Activated CD4-positive, alpha-beta T cell treated with anti-CD3 and anti-CD28 coated beads, Interleukin-2, amount 50 U/mL, for 48 hours (primary cell): Measurements from ENCODE around the gene NDUFS7.

Experiments
- DNase-seq, 2 experiments: peaks; one replicate each; pipeline ENCODE4 v3.0.0-alpha.2; 2020

NDUFS7 gene

DNA sequence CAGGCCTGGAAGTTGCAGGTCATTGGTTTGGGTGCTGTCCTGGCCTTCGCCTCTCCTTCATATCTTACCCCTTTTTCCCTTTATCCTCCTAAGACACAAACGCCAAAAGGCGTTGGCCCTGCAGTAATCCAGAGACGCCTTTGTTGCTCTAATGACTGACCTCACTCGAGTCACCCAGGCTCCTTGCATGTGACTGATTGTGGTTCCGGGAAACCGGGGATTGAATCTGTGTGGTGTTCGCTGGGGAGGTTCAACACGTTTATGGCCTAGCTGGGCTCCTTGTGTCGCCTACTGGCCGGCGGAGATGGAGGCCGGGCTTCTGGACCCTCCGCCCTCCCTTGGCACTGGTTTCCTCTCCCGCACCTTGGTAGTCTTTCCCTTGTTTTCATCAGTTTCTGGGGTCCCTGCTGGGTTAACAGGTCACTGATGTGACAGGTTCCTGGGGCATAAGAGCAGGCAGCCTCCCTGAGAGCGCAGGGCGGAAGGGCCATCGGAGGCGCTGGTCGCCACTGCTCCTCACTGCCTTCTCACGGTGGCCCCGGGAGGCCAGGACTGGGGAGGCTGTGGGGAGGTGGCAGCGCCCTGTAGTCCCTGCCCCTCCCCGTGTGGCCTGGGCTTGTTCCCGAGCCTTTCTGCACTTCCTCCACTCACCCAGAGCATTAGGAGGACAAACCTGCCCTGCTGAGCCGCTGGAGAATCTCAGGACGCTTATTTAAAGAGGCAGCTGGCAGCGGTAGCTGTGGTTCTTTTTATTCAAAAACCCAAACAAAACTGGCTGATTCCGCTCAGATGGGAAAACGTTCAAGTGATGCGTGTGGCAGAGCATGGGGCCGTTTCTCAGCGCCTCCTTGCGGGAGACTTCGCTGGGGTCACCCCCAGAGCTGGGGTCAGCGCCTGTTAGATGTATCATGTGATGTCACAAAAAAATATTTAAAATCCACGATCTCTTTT, 18.1 kb upstream of the NDUFS7 start:
- no peak for DNase-seq

DNA sequence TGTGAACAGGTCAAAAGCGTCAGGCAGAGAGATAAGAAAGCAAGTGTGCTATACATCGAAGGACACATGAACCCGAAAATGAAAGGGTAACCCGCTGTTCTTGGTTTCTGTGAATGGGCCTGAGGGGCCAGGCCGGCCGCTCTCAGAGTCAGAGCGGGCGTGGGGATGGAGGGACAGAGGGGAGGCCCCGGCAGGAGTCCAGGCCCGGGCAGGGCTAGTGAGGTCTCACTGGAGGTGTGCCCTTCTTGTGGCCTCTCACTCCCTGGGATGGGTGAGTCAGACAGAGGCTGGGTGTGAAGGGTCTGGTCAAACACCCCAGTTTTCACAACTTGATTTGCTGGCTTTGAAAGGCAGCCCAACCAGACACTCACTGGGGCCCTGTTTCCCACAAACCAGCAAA, 17.4 kb upstream of the NDUFS7 start:
- DNase-seq: no peak

DNA sequence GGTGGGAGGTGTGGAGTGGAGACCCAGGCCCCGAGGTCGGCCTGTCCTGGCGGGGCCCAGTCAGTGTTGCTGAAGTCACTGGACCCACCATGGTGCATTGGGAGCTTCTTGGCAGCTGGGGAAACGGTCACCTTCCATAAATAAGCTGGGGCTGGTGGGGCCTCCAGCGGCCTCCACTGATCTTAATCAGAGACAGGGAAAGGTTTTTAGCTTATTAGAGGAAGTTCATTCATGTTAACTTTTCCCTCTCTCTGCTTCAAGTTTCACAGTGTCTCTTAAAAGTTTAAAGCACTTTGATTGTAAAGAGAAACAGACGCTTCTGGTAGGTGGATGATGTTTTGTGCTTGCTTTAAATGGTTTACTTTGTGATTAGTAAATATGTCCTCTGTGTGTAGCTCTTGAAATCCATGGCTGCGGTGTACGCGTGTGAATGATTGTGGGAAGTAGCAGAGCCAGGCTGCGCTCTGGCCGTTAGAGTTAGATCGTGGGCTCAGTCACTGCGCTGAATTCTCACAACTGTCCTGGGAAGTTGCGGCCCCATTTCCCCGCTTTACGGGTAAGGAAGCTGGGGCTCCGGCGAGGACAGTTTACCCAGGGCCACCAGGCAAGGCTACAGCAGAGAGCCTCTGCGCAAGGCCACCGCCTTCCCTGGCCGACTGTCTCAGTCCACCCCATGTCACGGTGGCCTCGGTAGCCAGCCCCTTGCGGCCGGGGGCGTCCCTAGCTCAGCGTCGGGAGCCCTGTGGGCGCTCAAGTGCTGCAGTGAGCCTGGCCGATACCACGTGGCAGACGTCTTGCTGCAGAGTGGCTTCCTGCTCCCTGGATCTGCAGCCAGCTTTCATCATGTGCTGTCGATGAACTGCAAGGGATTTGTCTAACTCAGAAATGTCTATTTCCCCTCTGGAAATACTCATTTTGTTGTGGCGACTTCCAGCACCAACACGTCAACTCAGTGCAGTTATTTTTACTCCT, 16.5 kb upstream of the NDUFS7 start:
- no peak for DNase-seq

DNA sequence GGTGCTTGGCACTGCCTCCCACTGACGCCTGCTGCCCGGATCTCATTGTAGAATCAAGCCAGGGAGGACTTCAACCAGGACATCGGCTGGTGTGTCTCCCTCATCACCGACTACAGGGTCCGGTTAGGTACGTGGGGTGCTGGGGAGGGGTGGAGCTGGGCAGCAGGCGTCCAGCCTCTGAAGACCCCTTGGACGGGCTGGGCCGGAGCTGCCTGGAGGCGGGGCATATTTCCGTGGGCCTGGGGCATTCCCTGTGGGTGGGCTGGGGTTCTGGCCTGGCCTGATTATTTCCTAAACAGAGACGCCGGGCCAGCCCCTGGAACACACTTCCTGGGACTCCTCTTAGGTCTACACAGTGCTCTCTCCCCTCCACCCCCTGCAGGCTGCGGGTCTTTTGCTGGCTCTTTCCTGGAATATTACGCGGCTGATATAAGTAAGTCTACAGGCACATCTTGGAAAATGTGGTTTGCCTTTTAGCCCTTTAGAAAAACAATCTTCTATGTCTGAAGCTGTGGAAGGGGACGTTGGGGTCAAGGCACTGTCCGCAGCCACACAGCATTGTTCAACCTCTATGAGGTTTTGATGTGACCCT, 14.4 kb upstream of the NDUFS7 start:
- DNase-seq: no peak

DNA sequence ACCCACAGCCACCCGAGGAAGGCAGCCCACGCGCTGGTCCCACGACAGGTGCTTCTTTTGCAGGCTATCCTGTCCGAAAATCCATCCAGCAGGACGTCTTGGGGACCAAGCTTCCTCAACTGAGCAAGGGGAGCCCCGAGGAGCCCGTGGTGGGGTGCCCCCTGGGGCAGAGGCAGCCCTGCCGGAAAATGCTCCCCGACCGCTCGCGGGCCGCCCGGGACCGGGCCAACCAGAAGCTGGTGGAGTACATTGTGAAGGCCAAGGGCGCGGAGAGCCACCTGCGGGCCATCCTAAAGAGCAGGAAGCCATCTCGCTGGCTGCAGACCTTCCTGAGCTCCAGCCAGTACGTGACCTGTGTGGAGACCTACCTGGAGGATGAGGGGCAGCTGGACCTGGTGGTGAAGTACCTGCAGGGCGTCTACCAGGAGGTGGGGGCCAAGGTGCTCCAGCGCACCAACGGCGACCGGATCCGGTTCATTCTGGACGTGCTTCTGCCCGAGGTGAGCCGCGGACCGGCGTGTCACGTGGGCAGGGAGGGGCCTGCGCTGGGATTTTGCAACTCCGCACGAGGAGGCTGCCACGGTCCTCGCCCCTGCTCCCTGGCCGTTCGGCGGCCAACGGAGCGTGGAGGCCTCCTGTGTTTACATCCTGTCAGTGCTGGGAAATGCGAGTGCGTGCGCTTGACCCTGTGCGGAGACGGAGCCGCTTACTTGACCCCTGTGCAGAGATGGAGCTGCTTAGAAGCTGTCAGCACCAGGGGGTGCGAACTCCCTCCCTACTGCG, 12.9 kb upstream of the NDUFS7 start:
- no peak for DNase-seq

DNA sequence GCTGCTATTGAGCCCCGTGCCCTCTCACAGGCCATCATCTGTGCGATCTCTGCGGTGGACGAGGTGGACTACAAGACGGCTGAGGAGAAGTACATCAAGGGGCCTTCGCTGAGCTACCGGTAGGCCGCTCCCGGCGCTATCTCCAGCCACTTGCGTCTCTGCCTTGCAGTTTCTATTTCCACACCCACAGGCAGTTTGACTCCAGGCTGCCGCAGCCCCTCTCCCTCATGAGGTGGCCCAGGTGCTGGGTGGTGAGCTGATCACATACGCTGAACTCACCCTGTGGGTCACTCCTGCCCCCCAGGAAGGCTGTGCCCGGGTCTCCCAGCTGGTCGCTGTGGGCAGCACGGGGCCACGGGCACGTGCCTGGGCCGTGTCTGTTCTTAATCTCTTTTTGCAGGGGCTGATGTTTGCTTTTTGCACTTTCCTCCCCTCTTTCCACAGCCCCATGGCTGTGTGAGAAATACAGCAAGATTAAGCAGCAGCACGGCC, 10.6 kb upstream of the NDUFS7 start:
- no peak for DNase-seq

DNA sequence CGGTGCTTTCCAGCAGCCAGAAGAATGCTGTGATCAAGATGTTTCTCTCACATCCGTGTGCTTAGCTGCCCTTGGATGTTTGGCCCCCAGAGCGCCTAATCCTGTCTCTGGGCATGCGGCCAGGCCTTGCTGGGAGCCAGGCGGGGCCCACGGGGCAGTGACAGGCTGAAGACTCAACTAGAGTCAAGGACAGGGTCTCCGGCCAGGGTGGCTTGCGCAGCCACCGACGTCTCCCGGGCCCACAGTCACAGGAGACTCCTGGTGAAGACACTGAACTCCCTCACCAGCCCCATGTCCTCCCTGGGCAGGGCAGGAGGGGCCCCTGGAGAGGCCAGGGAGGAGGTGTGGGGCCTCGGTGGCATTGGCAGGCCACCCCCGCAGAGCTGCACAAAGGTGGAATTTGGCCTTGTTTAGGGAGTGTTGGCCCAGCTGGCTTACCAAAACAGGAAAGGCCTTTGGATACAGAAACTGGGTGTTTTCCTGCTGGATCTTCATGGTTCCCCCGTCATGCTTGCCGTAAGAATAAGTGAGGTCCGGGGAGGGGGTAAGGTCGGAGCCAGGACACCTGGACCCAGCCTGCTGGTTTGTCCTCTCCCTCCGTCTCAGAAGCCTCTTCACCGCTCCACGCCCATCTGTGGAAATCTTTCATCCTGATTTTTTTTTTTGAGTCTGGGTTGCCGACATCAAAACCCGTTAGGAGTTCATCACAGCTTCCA, 10.0 kb upstream of the NDUFS7 start:
- no peak for DNase-seq

DNA sequence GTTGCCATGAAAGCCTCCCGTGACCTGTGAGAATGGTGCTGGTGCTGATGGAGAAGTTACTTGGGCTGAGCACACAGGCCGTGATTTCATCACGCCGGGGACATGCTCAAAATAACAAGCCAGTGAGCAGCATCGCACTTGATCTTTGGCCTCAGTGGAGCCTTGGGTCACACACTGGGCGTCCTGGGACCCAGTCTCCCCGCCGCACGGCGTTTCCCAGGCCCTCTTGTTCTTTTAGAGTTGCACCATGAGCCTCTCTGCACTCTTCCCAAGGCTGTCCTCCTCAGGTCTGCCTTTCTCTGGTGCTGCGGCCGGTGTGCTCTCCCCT, 9.5 kb upstream of the NDUFS7 start:
- DNase-seq: no peak

DNA sequence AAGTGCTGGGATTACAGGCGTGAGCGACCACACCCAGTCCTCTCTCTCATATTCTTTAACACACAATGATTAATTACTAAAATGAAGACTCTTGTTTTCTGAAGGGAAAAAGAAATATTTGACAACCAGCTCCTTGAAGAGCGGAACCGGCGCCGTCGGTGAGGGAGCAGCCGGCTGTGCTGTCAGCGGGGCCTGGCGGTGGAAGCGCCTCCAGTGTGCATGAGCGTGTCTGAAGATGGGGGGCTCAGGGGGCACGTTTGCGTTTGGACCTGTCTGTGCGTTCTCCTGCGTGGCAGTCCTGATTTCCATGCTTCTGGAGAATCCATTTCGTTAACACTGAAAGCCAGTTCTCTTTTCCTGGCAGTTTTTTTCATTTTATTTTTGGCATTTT, 7.3 kb upstream of the NDUFS7 start:
- DNase-seq: no peak

DNA sequence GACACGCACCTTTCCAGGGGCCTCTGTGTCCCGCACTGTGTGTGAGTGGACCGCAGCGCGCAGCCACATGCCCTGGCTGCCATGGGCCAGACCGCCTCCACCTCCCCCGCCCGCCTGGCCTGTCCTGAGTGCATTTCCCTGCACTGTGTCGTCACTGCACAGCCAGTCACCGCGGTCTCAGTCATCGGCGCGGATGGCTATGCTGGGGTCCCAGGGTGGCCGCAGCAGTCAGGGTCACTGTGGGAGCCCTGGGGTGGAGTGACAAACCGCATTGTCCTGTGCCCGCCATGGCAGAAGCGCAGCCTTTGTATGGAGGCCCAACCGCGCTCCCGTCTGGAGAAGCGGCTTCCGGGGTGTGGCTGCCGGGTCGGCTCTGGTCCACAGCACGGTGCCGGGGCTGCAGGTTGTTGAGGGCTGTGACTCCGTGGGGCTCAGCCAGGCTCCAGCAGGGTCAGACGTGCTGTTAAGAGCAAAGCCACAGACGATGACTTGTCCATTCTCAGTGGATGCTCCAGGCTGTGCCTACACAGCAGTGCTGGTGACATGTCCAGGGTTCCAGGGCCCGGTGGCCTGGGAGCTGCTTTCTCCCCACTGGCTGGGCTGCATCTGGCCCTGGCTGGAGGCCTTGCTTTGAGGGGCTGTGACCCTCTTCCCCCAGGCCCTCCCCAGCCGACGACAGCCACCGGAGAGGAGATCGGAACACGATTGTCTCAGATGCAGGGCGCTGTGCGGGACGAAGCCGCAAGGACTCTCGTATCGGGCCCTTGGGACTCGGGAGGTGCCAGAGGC, 6.3 kb upstream of the NDUFS7 start:
- no peak for DNase-seq

DNA sequence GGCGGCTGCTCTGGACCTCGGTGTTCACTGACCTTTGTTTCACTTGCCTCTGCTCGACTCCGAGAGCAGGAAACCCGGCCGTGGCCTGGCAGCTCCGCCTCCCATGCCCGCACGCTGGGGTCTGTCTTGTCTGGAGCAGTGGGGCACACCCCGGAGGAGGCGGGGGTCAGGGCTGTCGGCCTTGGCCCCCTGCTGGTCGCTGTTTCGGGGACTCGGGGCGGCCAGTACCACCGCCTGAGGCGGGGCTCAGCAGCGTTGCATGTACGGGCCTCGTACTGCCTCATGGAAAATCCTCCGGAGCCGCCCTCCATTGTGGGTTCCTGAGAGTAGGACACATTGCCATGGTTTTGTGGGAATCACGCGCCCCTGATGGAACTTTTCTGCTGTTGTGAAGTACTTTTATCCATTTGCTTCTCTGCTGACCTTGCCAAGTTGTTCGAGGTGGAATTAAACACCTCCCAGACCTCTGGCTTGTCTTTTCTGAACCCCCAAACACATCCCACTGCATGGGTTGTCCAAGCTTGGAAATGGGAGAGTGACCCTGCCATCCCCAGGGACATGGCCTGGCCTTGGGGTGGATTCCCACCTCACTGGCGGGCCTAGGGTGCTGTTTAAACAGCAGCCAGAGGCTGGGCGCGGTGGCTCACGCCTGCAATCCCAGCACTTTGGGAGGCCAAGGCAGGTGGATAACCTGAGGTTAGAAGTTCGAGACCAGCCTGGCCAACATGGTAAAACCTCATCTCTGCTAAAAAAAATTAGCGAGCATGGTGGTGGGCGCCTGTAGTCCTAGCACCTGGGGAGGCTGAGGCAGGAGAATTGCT, 5.5 kb upstream of the NDUFS7 start:
- no peak for DNase-seq

DNA sequence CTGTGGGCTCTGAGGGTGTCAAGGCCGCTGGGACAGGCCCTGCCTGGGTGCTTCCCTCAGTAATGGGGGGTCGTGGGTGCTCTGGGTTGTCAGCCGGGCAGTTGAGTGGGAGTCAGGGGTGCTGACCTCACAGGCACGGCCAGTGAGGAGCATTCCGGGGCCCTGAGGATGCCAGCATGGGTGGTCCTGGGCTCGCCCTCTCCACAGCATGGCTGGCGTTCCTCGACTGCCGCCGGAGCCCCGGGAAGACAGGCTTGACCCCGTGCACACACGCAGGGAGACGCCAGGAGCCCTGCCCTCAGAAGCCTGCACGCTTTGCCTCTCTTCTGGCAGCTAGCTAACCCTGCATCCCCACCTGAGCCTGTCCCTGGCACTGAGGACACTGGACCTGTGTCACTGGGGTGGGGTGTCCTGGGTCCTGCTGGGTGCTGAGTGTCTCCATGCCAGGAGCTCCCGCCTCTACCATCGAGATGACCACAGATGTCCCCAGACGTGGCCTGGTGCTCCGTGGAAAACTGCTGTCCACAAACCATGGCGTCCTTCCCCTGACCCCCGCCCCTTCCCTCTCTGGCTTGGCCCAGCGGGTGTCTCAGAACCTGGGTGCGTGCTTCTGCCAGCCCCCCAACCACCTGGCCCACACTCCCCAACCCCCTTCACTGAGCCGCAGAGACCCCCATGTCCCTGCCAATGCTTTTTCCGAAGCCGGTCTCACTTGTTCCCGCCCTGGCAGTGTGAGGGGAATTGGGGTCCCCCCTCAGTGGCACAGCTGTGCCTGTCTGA, 4.4 kb upstream of the NDUFS7 start:
- DNase-seq: no peak

DNA sequence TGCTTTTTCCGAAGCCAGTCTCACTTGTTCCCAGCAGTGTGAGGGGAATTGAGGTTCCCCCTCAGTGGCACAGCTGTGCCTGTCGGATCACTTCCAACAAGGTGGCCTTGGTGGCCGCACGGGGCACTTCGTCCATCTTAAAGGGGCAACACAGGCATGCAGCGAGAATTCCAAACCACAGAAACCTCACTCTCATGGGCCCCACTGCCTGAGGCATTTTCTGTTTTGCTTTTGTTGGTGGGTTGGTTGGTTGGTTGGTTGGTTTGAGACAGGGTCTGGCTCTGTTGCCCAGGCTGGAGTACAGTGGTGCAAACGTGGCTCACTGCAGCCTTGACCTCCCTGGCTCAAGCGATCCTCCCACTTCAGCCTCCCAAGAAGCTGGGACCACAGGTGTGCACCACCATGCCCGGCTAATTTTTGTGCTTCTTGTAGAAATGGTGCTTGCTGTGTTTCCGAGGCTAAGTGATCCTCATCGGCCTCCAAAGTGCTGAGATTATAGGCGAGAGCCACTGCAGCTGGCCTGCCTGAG, 3.7 kb upstream of the NDUFS7 start:
- no peak for DNase-seq

DNA sequence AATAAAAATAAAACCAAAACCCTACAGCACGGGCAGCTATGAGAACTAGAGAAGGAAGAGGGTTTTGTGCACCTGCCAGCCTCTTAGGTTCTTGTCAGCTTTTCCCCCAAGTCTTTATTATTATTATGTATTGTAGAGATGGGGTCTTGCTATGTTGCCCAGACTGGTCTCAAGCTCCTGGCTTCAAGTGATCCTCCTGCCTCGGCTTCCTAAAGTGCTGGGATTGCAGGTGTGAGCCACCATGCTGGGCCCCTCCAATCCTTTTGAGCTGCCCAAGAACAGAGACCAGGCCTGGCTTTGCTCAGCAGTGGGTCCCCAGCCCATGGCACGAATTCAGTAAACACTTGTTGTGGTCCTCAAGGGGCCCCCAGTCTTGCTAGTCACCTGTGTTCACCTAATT, 1.5 kb upstream of the NDUFS7 start:
- DNase-seq: no peak

DNA sequence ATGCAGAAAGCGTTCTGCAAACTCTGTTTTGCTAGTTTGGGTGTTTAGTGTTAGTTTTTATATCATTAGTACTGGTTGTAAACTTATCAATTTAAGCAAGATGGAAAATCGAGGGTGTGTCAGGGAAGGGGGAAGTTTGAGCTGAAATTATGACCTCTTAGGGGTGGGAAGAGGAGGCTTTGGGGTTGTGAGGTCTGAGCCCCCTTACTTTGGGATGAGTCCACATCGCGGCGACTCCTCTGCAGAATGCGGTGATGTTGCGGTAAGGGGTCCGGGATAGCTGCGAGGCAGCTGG, 743 bp upstream of the NDUFS7 start:
- no peak for DNase-seq

DNA sequence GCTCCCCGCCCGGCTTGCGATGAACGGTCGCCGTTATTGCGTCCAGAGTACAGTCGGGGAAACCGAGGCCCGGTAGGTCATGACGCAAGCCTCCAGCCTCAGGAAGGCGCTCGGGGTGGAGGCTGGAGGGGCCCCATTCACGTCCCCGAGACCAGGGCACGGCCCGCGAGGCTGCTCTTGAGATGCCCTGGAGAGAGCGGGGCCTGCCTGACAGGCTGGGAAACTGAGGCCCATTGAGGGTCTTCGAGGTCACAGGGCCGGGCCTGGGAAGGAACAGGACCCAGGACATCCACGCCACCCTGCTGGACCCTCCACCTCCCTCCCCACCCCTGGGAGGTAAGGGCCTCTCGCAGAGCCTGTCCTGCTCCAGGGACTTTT, 367 bp downstream of the NDUFS7 start:
- no peak for DNase-seq

DNA sequence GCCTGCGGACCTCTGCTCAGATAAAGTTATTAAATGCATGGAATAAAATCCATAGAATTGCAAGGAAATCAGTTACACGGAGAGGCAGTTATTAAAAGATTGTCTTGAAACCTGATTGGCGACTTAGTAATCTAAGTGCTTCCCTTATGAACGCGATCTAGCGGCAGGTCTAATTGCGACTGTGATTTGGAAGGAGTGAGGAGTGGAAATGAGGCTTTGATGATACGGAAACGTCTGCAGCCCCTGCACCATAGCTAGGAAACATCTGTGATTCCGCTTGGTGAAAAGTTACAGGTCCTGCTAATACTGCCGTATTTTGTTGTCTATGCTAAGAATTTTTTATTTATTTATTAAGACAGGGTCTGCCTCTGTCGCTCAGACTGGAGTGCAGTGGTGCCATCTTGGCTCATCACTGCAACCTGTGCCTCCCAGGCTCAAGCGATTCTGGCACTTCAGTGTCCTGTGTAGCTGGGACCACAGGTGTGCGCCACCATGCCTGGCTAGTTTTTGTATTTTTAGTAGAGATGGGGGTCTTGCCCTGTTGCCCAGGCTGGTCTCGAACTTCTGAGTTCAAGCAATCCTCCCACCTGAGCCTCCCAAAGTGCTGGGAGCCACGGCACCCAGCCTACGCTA, 887 bp downstream of the NDUFS7 start:
- no peak for DNase-seq

DNA sequence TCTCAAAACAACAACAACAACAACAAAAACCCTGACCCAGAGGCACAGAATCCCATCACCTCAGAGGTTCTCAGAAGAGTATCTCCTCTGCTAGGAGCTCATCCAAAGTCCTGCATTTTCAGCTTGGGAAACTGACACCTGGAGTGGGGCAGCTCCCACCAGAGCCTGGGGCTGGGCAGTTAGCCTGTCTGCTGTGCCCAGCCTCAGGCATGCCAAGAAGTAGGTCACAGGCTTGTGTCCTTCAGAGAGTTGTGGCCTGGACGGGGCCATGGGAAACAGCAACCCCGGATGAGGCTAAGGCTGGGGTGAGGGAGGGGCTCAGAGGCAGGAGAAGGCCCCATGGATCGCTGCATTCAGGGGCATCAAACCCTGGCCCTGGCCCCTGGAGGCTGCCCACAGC, 2.1 kb downstream of the NDUFS7 start:
- no peak for DNase-seq
